NCI-H187 (cell line): Measurements from ENCODE around the gene ASIC2.
"Not testable (repeated sequence)": the region's sequence is repeated elsewhere in the genome, so short reads cannot be mapped to it uniquely, and the experiment has no call there.

ENCODE experiments used
- DNase-seq, 2 experiments: peaks; one replicate each; lab custom pipeline; 2025; lab: John Stamatoyannopoulos, UW

The ASIC2 gene

GRCh38 chr17:32985050-32985756 lies 307.9 kb downstream of the ASIC2 start:
- no peak for DNase-seq

- not testable (repeated sequence) for DNase-seq
Measured at GRCh38 chr17:32981611-32982010, 311.5 kb downstream of the ASIC2 start.

- DNase-seq: no peak
Measured at GRCh38 chr17:32980230-32980629, 312.9 kb downstream of the ASIC2 start.

GRCh38 chr17:32976605-32977004 lies 316.5 kb downstream of the ASIC2 start:
- no peak for DNase-seq

GRCh38 chr17:32976131-32976530 lies 317.0 kb downstream of the ASIC2 start:
- no peak for DNase-seq

GRCh38 chr17:32971171-32971570 lies 321.9 kb downstream of the ASIC2 start:
- DNase-seq: no peak

GRCh38 chr17:32970281-32970680 lies 322.8 kb downstream of the ASIC2 start:
- no peak for DNase-seq

GRCh38 chr17:32969231-32969630 lies 323.9 kb downstream of the ASIC2 start:
- not testable (repeated sequence) for DNase-seq

- DNase-seq: no peak
Measured at GRCh38 chr17:32964541-32964940, 328.6 kb downstream of the ASIC2 start.
